Thyroid gland (tissue), 4 donors: ENCODE results near the gene C10orf120. TPM values are rescaled to one million over a fixed set of nuclear protein-coding genes. Genes with fewer than 3 reads are reported as not detected.

ENCODE experiments used
- DNase-seq, 2 donors: peaks; one replicate each; pipeline ENCODE4 v3.0.0-alpha.2; 2019
- H3K27ac ChIP-seq, 3 donors: fragments of 200-600 bp; sonication (generic); 1 replicate in 2 of 3; 2 replicates in 1 of 3; pipeline ENCODE4 v1.5.1; 2016 to 2019; ENCODE audit warnings: mild to moderate bottlenecking in 1 of 3, moderate library complexity in 1 of 3
- H3K27me3 ChIP-seq: fragments of 200-600 bp; sonication (generic); one replicate; pipeline ENCODE4 v1.5.1; 2019
- H3K36me3 ChIP-seq, 2 donors: fragments of 200-600 bp; sonication (generic); one replicate each; pipeline ENCODE4 v1.5.1; 2016 to 2019
- H3K4me1 ChIP-seq, 2 donors: fragments of 200-600 bp; sonication (generic); one replicate each; pipeline ENCODE4 v1.5.1; 2017 to 2019
- H3K4me3 ChIP-seq, 3 donors: fragments of 200-600 bp; sonication (generic); replicated peaks in 1 of 3; 1 replicate in 2 of 3; 2 replicates in 1 of 3; pipeline ENCODE4 v1.5.1; 2016; ENCODE audit warnings: mild to moderate bottlenecking in 1 of 3
- H3K9me3 ChIP-seq: fragments of 200-600 bp; sonication (generic); one replicate; pipeline ENCODE4 v1.5.1; 2017
- CTCF ChIP-seq, 6 experiments: fragments of 200-600 bp in 3 of 6; fragments of 450-650 bp in 3 of 6; sonication (generic) in 3 of 6; IDR thresholded peaks; one replicate each; pipeline ENCODE4 v1.5.1; 2016 to 2019; ENCODE audit warnings: antibody characterized with exemption in 6 of 6, mild to moderate bottlenecking in 2 of 6, inconsistent platforms in 1 of 6, moderate library complexity in 1 of 6
- POLR2A ChIP-seq, 2 donors: fragments of 450-650 bp; IDR thresholded peaks; one replicate each; pipeline ENCODE4 v1.6.1; 2017; ENCODE audit warnings: antibody characterized with exemption in 2 of 2, mild to moderate bottlenecking in 2 of 2, moderate library complexity in 1 of 2
- WGBS, 2 donors: methylation state at CpG; one replicate each; pipeline ENCODE4 v1.1.5; 2017; 5-methylcytosine and 5-hydroxymethylcytosine counted together
- intact Hi-C: fragments of 100-400 bp; cut with DNase I; formaldehyde crosslinking; loops from one replicate; pipeline ENCODE4 v1.15.1; 2023
- total RNA-seq, 4 donors: library from RNA; depleted of rRNA; stranded (reverse); fragments of >200 nt; gene quantifications; one replicate each; pipeline ENCODE4 v1.2.3, GENCODE V29; 2016

C10orf120 gene
- total RNA-seq, 4 donors from 2014 or later: not detected

GRCh38 chr10:122706947-122707346 is 7.3 kb upstream of the C10orf120 start:
- DNase-seq: no peak
- Histone ChIP-seq H3K27ac (no peak overlapping the region), H3K4me1 (no peaks in the 10 kb centered on the region), H3K27me3 (no peaks in the 10 kb centered on the region), H3K9me3 (no peaks in the 10 kb centered on the region), H3K36me3 (no peaks in the 10 kb centered on the region), H3K4me3 (no peak overlapping the region)
- TF ChIP-seq POLR2A (IDR thresholded peaks at IDR 0.05): no peak
- TF ChIP-seq CTCF (IDR thresholded peaks at IDR 0.05): no peak
- intact Hi-C loops: loop anchor here (10.0 kb wide), 2 partner anchors 62 to 412 kb away; no protein-coding TSS in a partner anchor
- WGBS, 2 donors: 70 to 73% methylated on average over 4 of the region's 4 CpGs

GRCh38 chr10:122706467-122706866 is 6.8 kb upstream of the C10orf120 start:
- no peak for TF ChIP-seq POLR2A (IDR thresholded peaks at IDR 0.05)
- TF ChIP-seq CTCF (IDR thresholded peaks at IDR 0.05): no peak
- no peaks in the 10 kb centered on the region for H3K36me3 ChIP-seq
- H3K27ac ChIP-seq: no peak overlapping the region
- DNase-seq: no peak
- H3K4me1 ChIP-seq: no peaks in the 10 kb centered on the region
- WGBS, 2 donors: 84 to 86% methylated on average over 2 of the region's 2 CpGs
- intact Hi-C loops: loop anchor here (10.0 kb wide), 2 partner anchors 62 to 412 kb away; no protein-coding TSS in a partner anchor
- H3K27me3 ChIP-seq: no peaks in the 10 kb centered on the region
- H3K9me3 ChIP-seq: no peaks in the 10 kb centered on the region
- H3K4me3 ChIP-seq: no peak overlapping the region

- H3K27ac ChIP-seq: no peak overlapping the region
- H3K9me3 ChIP-seq: no peaks in the 10 kb centered on the region
- peak; percentile 60 to 68 for DNase-seq
- no peaks in the 10 kb centered on the region for H3K27me3 ChIP-seq
- H3K4me3 ChIP-seq: no peak overlapping the region
- 34 to 43% methylated on average over 7 to 9 of the region's 9 CpGs for WGBS, 2 donors
- intact Hi-C loops: loop anchor here (10.0 kb wide), 2 partner anchors 59 to 409 kb away; no protein-coding TSS in a partner anchor
- TF ChIP-seq POLR2A (IDR thresholded peaks at IDR 0.05) (no peak), CTCF (IDR thresholded peaks at IDR 0.05) (peak; percentile 54 to 80 (median 66))
- H3K36me3 ChIP-seq: no peaks in the 10 kb centered on the region
- no peaks in the 10 kb centered on the region for H3K4me1 ChIP-seq
Observed at GRCh38 chr10:122703483-122704448, 4.1 kb upstream of the C10orf120 start.

- no peaks in the 10 kb centered on the region for H3K9me3 ChIP-seq
- no peak for TF ChIP-seq CTCF (IDR thresholded peaks at IDR 0.05)
- TF ChIP-seq POLR2A (IDR thresholded peaks at IDR 0.05): no peak
- 84 to 87% methylated on average over 2 of the region's 2 CpGs for WGBS, 2 donors
- no peaks in the 10 kb centered on the region for H3K27me3 ChIP-seq
- H3K4me3 ChIP-seq: no peak overlapping the region
- DNase-seq: no peak
- no peaks in the 10 kb centered on the region for H3K36me3 ChIP-seq
- intact Hi-C loops: loop anchor here (10.0 kb wide), 2 partner anchors 57 to 407 kb away; no protein-coding TSS in a partner anchor
- H3K4me1 ChIP-seq: no peaks in the 10 kb centered on the region
- H3K27ac ChIP-seq: no peak overlapping the region
Observed at GRCh38 chr10:122702275-122702674, 2.6 kb upstream of the C10orf120 start.

GRCh38 chr10:122701652-122702051 is 2.0 kb upstream of the C10orf120 start:
- intact Hi-C loops: loop anchor here (10.0 kb wide), 2 partner anchors 57 to 407 kb away; no protein-coding TSS in a partner anchor

More at GRCh38 chr10:122701652-122702051, 2.0 kb upstream of the C10orf120 start:
- Histone ChIP-seq H3K27me3 (no peaks in the 10 kb centered on the region), H3K36me3 (no peaks in the 10 kb centered on the region), H3K9me3 (no peaks in the 10 kb centered on the region), H3K4me1 (no peaks in the 10 kb centered on the region), H3K27ac (no peak overlapping the region), H3K4me3 (no peak overlapping the region)
- no peak for DNase-seq
- no peak for TF ChIP-seq POLR2A (IDR thresholded peaks at IDR 0.05)
- no peak for TF ChIP-seq CTCF (IDR thresholded peaks at IDR 0.05)
- 62 to 69% methylated on average over 2 of the region's 2 CpGs for WGBS, 2 donors
